OCI-LY1 (cell line): Measurements from ENCODE around the gene LIM2.

Experiments
- EZH2 ChIP-seq: fragments of 200-600 bp; sonication (generic), shearing (Covaris generic); IDR thresholded peaks from 2 replicates; pipeline ENCODE4 v1.8.0; 2017; ENCODE audit warnings: borderline replicate concordance, mixed run types, mild to moderate bottlenecking, antibody characterized with exemption, low read length, moderate library complexity, mixed read lengths
- TF ChIP-seq, protein P1 (sequence below): fragments of 200-600 bp; sonication (generic), shearing (Covaris generic); IDR thresholded peaks from 2 replicates; pipeline ENCODE4 v1.5.1; 2017; ENCODE audit warnings: mild to moderate bottlenecking, antibody characterized with exemption, low read length, moderate library complexity, mixed read lengths

DNA sequence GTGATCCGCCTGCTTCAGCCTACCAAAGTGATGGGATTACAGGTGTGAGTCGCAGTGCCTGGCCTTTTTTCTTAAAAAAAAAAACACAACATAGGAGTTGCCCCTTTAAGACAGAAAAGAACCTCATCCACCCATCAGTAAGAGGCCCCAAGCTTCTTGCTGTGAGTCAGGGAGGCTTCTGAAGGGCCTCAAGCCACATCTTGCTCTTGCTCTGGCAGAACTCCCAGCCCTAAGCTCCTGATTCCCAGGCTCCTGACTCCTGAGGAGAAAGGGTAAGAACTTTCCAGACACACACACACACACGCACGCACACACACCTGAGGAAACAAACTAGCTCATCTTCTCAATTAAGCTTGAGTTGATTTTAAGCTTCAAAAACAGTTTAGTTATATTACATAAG, 28.5 kb downstream of the LIM2 start:
- TF ChIP-seq, protein P1, sequence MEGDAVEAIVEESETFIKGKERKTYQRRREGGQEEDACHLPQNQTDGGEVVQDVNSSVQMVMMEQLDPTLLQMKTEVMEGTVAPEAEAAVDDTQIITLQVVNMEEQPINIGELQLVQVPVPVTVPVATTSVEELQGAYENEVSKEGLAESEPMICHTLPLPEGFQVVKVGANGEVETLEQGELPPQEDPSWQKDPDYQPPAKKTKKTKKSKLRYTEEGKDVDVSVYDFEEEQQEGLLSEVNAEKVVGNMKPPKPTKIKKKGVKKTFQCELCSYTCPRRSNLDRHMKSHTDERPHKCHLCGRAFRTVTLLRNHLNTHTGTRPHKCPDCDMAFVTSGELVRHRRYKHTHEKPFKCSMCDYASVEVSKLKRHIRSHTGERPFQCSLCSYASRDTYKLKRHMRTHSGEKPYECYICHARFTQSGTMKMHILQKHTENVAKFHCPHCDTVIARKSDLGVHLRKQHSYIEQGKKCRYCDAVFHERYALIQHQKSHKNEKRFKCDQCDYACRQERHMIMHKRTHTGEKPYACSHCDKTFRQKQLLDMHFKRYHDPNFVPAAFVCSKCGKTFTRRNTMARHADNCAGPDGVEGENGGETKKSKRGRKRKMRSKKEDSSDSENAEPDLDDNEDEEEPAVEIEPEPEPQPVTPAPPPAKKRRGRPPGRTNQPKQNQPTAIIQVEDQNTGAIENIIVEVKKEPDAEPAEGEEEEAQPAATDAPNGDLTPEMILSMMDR = no peak
- no peak for TF ChIP-seq EZH2
